ENCODE measurements around the gene APBA2.

Gene APBA2

DNA sequence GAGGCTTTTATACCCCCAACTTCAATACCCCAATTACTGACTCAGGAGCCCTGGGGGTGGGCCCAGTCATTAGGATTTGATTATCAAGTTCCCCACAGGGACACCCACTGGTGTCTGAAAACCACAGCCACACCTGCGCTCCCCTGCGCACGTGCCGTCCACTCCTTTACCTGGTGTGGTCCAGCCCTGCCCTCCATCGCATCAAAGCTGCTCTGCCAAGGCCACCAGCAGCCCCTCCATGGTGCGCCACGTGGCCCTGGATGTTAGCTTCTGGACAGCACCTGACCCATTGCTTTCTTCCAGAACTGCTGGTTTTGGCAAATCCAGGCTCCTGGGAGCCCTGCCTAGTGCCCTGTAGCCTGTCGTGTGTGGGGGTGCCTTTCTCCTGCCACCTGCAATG, 247.5 kb downstream of the APBA2 start:
- DNase-seq (ENCODE audit: low read depth in 2 of 2) = no peak

DNA sequence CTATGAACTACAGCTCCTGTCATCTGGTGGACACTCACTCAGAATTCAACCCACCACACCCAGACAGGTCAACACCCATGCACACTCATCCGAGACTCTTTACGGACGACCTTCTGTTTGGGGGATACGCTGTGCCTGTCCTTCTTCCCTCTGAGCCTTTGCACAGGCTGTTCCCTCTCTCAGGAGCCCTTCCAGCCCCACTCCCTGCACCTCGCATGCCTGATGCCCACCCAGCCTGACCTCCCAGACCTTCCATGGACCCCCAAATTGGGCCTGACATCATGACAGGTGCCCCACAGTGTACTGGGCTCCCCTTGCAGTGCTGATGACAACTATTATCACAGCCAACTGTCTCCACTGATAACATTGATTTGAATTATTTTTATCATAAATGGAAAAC, 248.0 kb downstream of the APBA2 start:
- DNase-seq (ENCODE audit: low read depth in 2 of 2) = no peak

DNA sequence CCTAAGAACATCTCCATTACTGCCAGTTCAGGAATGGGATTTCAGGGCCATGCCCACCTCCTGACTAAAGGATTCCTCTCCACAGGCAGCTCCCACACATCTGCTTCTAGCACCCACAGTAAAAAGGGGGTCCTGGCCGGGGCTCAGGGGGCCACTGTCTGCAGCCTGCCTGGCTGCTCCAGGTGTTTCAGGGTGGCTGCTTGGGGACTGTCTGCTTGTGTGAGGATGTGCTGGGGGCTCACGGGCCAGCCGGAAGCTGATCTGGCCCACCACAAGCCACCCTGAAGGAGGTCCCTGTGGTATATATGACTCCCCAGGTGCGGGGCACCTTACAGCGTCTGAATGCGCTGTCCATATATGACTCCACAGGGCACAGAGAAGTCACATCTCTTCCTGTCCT, 248.5 kb downstream of the APBA2 start:
- DNase-seq (ENCODE audit: low read depth in 2 of 2) = no peak

DNA sequence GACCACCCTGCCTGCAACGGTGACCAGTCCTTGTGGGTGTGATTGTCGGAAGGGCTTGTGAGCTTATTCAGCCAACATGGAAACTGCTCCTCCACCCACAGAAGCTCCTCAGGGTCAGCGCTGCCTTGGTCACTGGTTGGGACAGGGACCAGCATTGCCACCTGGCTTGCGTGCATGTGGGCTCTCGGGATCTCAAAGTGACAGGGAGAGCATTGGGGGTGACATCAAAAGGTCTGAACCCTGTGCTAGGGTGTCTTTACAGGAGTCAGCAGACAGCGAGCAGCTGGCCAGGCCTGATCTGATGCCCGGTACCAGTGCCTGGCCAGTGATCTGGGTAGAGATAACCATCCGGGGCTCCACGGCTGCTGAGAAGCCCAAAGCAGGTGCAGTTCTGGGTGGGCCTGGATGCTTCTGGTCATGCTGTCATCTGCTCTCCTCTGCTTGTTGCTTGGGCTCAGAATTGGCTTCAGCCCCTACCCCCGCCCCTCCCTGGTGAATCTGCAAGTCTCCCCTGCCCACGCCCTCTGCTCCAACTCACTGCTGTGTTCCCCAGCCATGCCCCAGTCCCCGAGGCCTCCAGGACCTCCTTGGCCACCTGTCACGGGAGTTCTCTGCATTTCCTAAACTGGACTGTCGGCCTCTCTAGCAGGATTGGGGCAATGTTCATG, 249.0 kb downstream of the APBA2 start:
- DNase-seq (ENCODE audit: low read depth in 2 of 2) = no peak

DNA sequence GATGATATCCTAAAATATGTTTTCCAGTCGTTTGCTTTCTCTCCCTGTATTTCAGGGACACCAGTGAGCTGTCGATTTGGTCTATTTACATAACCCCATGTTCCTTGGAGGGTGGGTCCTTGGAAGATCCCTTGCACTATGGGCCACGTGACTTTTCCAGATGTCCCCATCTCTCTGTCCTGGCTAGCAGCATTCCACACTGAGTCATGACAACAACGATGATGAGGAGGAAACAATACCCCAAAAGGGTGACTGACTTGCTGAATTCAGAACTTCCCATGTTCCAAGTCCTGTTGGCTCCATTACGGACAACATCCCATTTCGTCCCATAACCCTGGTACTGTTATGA, 249.5 kb downstream of the APBA2 start:
- no peak for DNase-seq (ENCODE audit: low read depth in 2 of 2)

DNA sequence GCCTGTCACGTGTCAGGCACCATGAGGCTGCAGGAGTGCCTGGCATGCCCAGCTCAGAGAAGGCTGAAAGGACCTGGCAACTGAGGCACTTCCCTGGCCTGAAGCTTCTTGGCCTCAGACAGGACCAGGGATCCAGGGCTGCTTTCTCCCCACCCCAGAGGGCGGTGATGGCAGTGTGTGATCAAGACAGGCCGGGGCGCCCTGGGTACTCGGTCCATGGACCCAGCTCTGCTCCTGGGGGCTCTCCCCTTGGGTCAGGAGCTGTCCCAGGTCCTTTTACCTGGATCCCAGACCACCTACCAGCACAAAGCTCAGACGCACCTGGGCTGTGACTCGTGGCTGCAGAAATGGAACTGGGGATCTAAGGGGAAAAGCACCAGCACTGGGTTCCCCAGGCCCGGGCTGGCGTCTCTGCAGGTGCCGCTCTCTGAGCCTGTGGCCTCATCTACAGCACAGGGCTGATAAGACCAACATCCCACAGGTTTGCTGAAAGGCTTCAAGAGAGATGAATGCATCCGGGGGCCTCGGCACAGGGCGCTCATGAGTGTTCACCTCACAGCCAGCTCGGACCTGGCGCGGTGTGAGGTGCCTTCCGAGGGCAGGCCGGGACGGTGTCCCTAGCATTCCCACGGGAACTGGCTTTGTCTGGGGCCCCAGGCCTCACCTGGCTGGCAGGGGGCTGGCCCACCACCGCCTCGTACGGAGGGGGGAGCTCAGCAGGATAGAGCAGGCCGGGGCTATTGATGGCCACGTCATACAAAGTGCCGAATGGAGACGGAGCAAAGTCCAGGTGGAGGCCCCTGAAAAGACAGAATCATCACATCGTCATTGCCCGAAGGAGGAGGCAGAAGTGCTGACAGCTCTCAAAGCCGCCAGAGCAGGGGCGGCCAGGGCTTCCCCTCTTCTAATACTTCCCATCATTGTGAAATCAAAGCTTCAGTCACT, 250.2 kb downstream of the APBA2 start:
- DNase-seq (ENCODE audit: low read depth in 2 of 2) = no peak

DNA sequence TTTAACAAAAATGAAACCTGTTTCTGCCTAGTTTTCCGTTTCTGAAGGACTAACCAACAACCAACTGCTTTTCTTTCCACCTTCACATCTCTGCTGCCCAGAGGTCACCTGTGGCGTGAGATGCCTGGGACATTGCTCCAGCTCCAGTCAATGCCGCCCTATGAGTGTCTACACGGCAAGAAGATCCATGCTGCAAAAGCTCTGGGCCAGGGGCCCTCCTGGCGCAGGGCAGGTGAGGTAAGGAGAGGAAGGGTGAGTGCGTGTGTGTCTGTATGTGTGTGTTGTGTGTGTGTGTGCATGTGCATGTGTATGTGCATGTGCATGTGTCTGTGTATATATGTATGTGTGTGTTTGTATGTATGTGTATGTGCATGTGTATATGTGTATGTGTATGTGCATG, 252.5 kb downstream of the APBA2 start:
- DNase-seq (ENCODE audit: low read depth in 2 of 2) = no peak

DNA sequence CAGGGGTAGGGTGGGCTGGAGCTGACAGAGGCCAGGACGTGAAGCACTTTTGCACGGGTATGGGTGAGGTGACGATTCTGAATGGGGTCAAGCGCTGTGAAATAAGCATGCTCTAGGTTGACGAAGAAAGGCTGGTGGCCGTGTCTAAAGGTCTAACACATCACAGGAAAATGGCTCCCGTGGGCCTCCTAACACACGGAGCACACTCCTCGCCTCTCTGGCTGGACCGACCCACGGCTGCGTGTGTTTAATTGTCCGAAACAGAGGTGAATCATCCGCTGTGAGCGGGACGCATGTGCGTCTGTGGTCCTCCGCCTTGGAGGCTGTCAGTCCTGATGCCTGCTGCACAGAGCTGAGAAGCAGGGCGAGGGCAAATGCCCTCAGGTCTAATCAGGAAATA, 253.3 kb downstream of the APBA2 start:
- no peak for DNase-seq (ENCODE audit: low read depth in 2 of 2)

DNA sequence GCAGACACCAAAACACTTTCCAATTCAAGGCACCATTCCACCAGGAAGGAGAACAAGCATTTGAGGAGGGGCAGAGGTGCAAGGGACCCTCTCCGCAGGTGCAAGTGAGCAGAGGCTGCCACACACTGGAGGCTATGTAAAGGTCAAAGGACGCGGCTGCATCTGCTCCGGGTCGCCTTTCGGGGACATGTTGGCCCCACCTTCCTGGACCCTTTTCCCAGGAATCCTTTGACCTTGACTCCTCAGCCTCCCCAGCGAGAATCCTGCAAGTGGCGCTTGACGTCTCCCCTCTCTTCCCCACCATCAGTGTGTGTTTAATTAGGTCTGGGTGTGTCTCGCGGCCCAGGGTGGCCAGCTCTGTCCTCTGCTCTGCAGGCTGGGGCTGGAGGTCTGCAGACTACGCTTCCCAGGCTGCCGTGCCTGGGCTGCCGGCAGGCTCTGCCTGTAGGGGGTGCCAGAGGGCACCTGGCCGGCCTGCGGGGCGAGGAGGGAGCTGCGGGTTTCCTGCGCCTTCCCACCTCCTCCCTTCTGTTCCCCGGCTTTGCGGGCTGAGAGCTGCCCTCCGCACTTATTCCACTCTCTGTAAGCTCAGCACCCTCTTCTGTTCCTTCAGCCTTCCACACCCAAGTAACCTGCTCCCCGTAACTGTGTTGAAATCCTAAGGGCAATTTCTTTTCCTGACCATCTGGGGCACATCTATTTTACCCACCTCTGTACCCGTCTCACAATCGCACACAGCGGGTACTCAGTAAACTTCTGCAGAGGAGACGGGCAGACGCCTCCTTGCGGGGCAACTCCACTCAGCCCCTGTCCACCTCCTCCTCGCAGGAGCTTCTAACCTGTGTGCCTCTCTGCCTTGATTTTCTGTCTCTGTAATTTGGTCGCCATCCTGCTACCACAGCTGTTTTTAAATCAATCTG, 254.0 kb downstream of the APBA2 start:
- DNase-seq (ENCODE audit: low read depth in 2 of 2) = peak; percentile 48 to 50

DNA sequence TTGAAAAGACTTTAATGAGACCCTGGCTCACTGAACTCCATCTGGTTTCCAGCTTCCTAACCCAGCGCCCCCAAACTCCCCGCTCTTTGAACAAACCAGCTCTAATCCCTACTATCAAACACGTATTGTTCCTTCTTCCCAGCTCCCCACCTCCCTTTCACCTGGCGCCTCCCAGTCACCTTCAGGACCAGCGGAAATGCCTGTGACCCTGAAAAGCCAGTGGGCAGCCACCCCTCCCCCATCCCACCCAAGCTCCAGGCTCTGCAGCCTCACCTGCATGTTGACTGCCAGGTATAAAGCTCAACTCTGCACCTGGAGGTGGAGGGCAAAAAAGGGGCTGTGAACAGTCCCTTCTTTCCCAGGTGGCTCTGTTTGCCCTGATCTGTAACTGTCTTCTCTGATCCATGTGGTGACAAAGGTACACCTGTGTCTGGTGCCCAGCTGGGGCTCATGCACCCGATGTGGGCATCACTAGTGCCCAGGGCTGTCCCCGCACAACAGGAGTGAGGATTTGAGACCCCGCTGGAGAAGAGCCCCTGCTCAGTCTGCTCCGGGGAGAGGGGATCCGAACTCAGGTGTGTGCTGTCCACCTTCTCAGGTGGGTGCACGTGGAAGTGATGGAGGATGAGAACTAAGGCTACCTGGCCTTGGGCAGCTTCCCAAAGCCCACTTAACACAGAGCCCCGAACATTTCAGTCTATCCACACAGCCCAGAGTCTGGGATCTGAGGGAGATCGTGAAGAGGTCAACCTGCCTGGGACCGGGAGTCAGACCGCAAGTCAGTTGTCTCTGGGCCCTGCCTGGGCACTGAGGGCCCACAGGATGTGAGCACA, 254.9 kb downstream of the APBA2 start:
- no peak for DNase-seq (ENCODE audit: low read depth in 2 of 2)

DNA sequence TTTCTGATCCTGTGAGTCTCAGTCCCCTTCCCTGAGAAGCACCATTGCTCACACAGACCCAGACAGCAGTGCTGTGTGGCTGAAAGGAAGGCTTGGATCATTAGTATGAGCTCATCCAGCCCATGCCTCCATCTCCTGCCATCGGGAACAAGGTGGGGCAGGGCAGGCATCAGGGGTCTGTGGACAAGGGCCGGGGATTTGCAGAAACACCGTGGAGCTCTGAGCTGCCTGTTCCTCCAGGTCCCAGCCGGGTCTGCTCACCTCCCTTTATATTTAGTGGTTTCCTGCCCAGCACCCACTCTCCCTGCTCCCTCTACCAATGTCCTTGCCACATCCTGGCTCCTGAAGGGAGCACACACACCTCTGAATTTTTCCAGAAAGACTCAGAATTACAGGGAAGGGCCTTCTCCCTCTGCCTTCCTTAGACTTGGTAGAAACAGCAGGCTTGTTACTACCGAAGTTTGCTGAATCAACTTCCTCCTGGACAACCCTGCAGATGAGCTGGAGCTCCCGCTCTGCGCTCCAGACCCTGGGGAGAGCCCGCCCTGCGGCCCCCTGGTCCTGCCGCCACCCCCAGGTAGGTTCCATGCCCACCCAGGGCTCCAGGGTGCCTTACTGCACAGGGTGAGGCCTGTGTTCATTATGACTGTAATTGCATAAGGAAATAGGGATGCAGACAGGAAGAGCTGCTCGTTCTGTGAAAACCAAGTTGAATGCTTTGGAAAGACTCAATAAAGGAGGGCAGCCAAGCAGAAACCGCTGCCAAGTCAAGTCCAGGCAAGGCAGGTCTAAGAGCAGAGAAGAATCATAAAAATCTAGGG, 255.7 kb downstream of the APBA2 start:
- DNase-seq (ENCODE audit: low read depth in 2 of 2) = no peak

DNA sequence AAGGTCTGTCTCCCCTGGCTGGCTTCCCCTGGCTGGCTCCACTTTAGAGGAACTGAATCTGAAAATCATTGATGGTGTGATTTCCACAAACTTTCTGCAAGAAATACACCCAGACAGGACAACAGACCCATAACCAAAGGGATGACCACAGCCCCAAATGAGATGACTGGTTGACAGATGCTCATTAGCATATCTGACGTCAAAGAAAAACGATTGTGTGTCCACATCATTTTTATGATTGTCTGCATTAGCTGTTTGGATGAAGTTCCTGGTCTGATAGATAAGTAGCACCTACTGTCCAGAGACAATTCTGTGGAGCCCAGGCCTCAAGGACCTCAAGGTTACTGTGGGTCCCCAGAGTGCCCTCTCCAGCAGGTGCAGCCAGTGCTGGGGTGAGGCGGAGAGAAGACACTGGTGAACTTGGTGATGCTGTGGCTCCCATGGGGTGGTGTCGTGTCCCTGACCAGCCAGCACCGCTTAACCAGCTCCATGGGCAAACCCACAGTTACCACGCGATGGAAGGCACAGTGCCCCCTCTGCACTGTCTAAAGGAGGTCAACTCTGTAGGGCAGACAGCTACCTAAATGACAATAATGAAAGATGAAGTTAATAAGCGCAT, 256.5 kb downstream of the APBA2 start:
- no peak for DNase-seq (ENCODE audit: low read depth in 2 of 2)

DNA sequence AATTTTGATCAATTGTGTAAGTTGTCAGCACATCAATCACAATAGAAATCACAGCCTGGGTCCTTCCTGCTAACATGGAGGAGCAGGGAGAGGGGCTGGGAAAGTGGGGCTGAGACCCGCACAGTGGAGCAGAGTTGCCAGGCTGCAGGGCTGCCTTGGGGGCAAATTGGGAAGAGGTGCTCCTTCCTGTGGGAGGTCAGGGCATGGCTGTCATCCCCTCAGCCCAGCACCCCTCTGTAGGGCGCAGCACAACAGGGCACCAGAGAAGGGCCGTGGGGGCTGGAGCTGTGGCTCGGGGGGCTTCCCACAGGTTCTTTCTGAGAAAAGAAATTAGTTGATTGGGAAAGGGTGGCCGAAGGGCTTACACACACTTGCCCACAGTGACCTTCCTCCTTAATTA, 257.5 kb downstream of the APBA2 start:
- DNase-seq (ENCODE audit: low read depth in 2 of 2) = no peak

DNA sequence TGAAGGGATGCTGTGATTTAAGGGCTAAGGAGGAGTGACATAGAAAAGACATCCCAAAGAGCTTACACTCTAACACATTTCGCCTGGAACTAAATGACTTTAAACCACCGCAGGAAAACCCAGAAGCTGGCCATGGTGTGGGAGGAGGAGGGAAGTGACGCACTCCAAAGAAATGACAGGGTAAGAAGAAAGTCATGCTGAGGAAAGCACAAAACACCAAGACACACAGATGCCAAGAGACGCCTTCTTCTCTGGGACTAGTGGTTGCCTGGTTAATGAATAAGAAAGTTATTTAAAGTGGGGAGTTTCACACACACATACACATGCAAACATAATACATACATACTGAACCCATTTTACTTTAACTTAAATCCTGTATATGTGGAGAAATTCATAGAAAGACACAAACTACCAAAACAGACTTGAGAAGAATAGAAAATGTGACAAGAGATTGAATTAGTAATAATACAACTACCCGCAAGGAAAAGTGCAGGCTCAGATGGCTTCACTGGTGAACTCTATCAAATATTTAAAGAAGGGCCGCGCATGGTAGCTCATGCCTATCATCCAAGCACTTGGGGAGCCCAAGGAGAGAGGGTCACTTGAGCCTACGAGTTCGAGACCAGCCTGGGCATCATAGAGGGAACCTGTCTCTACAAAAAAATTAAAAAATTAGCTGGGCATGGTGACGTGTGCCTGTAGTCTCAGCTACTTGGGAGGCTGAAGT, 258.3 kb downstream of the APBA2 start:
- no peak for DNase-seq (ENCODE audit: low read depth in 2 of 2)

DNA sequence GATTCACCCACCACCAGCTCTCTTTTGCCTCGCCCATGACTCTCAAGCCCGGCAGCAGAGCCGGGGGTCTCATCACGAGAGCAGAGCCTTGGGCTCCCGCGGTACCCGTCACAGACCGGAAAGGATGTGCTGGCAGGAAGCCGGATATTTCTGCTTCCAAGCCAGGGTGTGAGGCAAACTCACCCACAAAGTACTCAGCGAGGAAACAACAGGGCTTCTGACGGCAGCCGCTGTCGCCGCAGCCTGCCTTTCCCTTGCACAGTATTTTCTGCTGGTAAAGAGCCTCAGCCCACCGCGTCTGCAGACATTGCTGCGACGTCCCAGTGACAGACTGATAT, 263.9 kb downstream of the APBA2 start:
- DNase-seq (ENCODE audit: low read depth in 2 of 2) = no peak

DNA sequence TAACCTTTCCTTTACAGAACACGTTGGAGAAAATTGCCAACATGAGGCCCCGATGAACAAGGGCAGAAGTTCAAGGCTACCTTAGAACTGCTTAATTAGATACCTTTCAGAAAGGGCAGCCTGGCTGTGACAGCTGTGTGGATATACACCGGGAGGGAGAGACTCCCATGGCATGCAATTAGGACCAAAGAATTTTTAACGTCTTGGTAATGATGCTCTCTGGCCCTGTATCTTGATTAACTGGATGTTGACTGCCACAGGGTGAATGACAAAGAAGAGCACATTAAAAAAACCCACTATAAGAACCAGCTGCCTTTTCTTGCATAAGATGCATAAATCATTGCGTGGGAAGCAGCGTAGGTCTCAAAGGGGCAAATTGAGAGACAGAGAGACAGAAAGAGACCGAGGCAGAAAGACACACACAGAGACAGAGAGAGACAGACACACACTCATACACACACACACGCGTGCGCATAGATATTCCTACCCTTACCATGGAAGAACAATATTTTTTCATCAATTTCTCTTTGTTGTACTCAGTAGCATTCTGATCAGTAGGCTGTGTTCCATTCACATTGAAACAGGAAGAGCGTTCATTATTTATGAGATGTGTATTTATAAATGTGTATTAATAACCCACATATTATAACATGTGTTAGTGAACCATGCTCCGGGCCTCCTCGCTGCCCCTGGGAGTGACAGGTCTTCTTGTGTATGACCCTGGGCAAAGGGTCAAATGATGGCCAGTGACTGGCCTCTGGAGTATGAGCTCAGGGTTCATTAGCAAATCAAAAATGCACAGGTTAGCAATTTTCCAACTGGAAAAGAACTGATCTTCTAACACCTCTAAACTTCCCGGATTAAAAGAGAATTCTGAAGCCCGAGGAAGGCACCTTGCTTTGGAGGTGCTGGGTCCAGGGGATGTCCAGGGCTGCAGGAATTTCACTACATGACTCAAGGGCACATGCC, 265.0 kb downstream of the APBA2 start:
- DNase-seq (ENCODE audit: low read depth in 2 of 2) = no peak

DNA sequence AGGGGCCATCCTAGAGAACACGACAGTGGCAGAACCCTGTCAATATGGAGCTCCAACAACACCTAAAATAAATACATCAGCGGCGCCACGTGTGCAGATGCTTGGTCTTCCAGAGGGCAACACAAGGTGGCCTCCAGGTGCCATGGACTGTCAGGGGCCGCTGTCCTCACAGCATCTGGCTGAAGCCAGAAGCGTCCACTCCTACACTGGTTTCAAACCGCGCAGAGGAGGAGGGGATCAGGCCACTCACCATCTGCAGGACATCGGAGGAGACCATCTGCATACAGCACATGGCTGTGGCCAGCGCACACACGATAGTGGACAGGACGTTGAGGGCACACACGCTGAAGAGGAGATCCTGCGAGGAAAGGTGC, 265.7 kb downstream of the APBA2 start:
- DNase-seq (ENCODE audit: low read depth in 2 of 2) = no peak

DNA sequence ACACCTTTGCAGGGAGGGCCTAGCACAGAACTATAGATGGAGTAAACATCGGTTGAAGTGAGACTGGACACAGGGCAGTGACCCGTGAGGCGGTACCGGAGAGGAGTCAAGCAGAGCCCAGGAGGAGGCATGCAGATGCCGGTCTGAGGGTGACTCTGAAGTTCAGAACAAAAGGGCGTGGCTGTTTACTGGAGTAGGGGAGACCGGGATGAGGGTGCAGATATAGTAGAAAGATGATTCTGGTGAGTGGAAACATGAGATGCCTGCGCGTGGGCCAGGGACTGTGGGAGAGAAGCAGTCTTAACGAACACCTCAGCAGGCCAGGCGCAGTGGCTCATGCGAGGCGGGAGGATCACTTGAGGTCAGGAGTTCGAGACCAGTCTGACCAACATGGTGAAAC, 270.7 kb downstream of the APBA2 start:
- no peak for DNase-seq (ENCODE audit: low read depth in 2 of 2)

All from stimulated activated CD8-positive, alpha-beta memory T cell treated with anti-CD3 and anti-CD28 coated beads, Interleukin-2, amount 100 ng/mL, for 48 hours (primary cell).